CD4-positive, alpha-beta T cell treated with Interleukin-2 at 100 ng/mL for 4 hours (primary cell): Measurements from ENCODE around the gene PHACTR4.
"Not testable (repeated sequence)": the region's sequence is repeated elsewhere in the genome, so short reads cannot be mapped to it uniquely, and the experiment has no call there.

Source experiments
- DNase-seq: peaks from one replicate; pipeline ENCODE4 v3.0.0-alpha.2; 2020; ENCODE audit warnings: low spot score

Gene PHACTR4

DNA sequence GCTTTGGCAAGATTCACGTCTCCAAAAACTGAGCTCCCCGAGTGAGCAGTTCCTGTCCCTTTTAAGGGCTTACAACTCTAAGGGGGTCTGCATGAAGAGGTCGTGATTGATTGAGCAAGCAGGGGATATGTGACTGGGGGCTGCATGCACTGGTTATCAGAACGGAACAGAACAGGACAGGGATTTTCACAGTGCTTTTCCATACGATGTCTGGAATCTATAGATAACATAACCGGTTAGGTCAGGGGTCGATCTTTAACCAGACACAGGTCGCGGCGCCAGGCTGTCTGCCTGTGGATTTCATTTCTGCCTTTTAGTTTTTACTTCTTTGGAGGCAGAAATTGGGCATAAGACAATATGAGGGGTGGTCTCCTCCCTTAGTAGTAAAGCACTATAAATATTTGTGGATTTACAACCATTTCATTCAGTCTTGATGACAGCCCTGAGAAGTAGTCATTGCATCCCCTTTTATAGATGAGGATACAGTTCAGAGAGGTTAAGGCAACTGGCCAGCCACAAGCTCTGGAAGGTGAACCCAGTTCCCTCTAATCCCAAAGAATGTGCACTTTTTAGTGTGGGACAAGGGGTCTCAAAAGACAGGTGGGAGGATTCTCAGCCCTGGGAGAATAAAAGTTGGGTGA, 155.6 kb downstream of the PHACTR4 start:
- DNase-seq, result not testable (repeated sequence)

DNA sequence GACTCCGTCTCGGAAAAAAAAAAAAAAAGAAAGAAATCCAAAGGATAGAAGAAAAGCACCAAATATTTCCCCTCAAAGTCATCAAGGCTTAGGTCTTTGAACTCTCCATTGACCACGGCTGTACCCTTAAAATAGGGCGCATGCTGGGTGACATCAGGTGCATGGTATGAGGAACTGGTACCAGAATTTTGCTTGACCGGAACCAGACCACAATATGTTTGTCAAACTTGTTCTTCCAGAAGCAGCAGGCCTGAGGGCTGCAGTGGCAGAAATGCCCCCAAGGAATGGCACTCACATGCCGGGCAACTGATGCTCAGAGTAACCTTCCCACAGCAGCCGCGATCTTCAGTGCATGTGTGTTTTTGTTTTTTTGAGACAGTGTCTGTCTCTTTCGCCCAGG, 157.3 kb downstream of the PHACTR4 start:
- DNase-seq, result no peak

- DNase-seq, result no peak
Measured at GRCh38 chr1:28530456-28530855, 160.9 kb downstream of the PHACTR4 start.

GRCh38 chr1:28534671-28535070, 165.1 kb downstream of the PHACTR4 start:
- no peak for DNase-seq

DNA sequence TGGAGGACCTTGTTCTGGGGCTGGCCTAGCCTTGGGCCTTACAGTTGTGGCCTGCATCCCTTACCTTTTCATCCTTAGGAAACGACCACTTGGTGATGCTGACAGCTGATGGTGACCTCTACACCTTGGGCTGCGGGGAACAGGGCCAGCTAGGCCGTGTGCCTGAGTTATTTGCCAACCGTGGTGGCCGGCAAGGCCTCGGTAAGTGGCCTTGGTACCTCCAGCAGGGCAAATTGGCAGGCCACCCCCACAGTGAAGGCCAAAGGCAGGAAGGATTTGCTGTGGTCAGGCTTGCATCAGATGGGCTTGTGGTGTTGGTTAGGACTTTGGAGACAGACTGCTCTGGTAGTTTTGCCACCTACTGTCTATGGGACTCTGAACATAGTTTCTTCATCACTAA, 165.6 kb downstream of the PHACTR4 start:
- no peak for DNase-seq

DNA sequence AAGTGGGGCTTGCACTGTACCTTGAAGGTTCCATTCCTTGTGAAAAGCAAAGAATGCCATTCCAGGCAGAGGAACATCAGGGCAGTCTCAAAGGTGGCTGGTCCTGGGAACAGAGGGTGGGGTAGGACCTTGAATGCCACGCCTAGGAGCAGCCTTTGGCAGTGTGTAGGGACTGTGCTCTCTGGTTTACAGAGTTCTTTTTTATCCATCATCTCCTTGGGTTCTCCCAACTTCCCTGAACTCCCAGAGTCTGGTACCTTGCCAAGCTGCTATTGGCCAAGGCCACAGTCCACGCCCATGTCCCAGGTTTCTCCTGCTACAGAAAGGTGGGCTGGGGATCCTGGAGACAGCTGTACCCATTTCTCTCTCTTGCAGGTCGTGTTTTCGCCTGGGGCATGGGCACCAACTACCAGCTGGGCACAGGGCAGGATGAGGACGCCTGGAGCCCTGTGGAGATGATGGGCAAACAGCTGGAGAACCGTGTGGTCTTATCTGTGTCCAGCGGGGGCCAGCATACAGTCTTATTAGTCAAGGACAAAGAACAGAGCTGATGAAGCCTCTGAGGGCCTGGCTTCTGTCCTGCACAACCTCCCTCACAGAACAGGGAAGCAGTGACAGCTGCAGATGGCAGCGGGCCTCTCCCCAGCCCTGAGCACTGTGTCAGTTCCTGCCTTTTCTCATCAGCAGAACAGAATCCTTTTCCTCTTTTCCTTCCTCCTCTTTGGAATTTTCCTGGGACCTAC, 168.1 kb downstream of the PHACTR4 start:
- no peak for DNase-seq

- no peak for DNase-seq
Measured at GRCh38 chr1:28538286-28538685, 168.7 kb downstream of the PHACTR4 start.

GRCh38 chr1:28540651-28541050, 171.1 kb downstream of the PHACTR4 start:
- no peak for DNase-seq

DNA sequence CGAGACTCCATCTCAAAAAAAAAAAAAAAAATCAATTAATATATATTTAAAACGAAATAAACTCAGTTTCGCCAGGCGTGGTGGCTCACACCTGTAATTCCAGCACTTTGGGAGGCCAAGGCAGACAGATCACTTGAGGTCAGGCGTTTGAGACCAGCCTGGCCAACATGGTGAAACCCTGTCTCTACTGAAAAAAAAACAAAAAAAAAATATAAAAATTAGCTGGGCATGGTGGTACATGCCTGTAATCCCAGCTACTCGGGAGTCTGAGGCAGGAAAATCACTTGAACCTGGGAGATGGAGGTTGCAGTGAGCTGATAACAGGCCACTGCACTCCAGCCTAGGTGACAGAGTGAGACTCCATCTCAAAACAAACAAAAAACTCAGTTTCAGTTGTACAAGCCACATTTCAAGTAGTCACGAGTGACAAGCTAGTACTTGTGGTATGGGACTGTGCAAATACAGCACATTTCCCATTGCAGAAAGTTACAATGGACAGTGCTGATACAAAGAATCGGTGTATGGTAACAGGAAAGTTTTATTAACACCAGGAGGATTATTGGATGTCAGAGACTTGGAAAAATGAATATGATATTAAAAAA, 172.0 kb downstream of the PHACTR4 start:
- DNase-seq, result not testable (repeated sequence)

- no peak for DNase-seq
Measured at GRCh38 chr1:28545246-28545628, 175.7 kb downstream of the PHACTR4 start.

DNA sequence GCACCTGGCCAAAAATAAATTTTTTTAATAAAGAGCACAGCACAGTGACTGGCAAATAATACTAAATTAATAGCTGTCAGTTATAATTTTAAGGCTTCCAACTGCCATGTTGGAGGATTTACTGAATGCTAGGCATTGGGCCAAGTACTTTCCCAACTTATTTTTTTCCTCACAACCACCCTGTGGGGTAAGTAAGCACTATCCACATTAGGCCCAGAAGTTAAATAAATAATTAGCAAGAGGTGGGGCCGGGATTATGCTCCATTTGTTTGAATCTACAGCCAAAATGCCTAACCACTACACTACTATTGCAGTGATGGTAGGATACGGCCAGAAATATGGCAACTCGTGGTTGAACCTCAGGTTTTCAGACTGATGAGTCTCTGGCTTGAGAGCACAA, 178.8 kb downstream of the PHACTR4 start:
- no peak for DNase-seq
